D341Med (cell line): ENCODE results near the gene ZNF277.
"Not testable (repeated sequence)": the region's sequence is repeated elsewhere in the genome, so short reads cannot be mapped to it uniquely, and the experiment has no call there.

ENCODE experiments used
- DNase-seq: peaks from one replicate; pipeline ENCODE4 v3.0.0; 2012; ENCODE audit warnings: low spot score

Gene ZNF277

GRCh38 chr7:112296432-112296831, 89.9 kb downstream of the ZNF277 start:
- no peak for DNase-seq

GRCh38 chr7:112297681-112298080, 91.2 kb downstream of the ZNF277 start:
- DNase-seq = no peak

GRCh38 chr7:112298543-112299100, 92.1 kb downstream of the ZNF277 start:
- no peak for DNase-seq

- no peak for DNase-seq
These were observed 93.6 kb downstream of the ZNF277 start for GRCh38 chr7:112300072-112300471.

- no peak for DNase-seq
These were observed 94.4 kb downstream of the ZNF277 start for GRCh38 chr7:112300831-112301407.

- DNase-seq = no peak
These were observed 96.1 kb downstream of the ZNF277 start for GRCh38 chr7:112302566-112302965.

GRCh38 chr7:112306903-112307302, 100.4 kb downstream of the ZNF277 start:
- no peak for DNase-seq

GRCh38 chr7:112307506-112307905, 101.0 kb downstream of the ZNF277 start:
- DNase-seq = no peak

GRCh38 chr7:112308974-112309373, 102.5 kb downstream of the ZNF277 start:
- DNase-seq = no peak

GRCh38 chr7:112316803-112317202, 110.3 kb downstream of the ZNF277 start:
- not testable (repeated sequence) for DNase-seq

GRCh38 chr7:112322070-112322469, 115.6 kb downstream of the ZNF277 start:
- DNase-seq = no peak

GRCh38 chr7:112327566-112327965, 121.1 kb downstream of the ZNF277 start:
- DNase-seq = no peak

- DNase-seq = no peak
These were observed 125.0 kb downstream of the ZNF277 start for GRCh38 chr7:112331492-112331891.

GRCh38 chr7:112334366-112334765, 127.9 kb downstream of the ZNF277 start:
- no peak for DNase-seq

GRCh38 chr7:112336261-112336660, 129.8 kb downstream of the ZNF277 start:
- no peak for DNase-seq

- no peak for DNase-seq
These were observed 130.6 kb downstream of the ZNF277 start for GRCh38 chr7:112336936-112337576.

- DNase-seq = no peak
These were observed 131.4 kb downstream of the ZNF277 start for GRCh38 chr7:112337892-112338291.

GRCh38 chr7:112338786-112339185, 132.3 kb downstream of the ZNF277 start:
- DNase-seq = no peak

- DNase-seq = no peak
These were observed 135.0 kb downstream of the ZNF277 start for GRCh38 chr7:112341464-112341863.

GRCh38 chr7:112346381-112347060, 140.0 kb downstream of the ZNF277 start:
- no peak for DNase-seq

GRCh38 chr7:112347088-112347487, 140.6 kb downstream of the ZNF277 start:
- no peak for DNase-seq

- DNase-seq = no peak
These were observed 144.1 kb downstream of the ZNF277 start for GRCh38 chr7:112350585-112350984.

- DNase-seq = no peak
These were observed 150.1 kb downstream of the ZNF277 start for GRCh38 chr7:112356596-112356995.
